ENCODE results near the gene LZTR1. TPM values are rescaled to one million over a fixed set of nuclear protein-coding genes. Genes with fewer than 3 reads are reported as not detected.

The LZTR1 gene
- total RNA-seq, 3 donors from 2014 or later: 37.6 to 59.0 (median 46.2) TPM

- no peak for TF ChIP-seq POLR2A (IDR thresholded peaks at IDR 0.05)
- no peak for TF ChIP-seq POLR2AphosphoS5 (IDR thresholded peaks at IDR 0.05)
- TF ChIP-seq, protein P1, sequence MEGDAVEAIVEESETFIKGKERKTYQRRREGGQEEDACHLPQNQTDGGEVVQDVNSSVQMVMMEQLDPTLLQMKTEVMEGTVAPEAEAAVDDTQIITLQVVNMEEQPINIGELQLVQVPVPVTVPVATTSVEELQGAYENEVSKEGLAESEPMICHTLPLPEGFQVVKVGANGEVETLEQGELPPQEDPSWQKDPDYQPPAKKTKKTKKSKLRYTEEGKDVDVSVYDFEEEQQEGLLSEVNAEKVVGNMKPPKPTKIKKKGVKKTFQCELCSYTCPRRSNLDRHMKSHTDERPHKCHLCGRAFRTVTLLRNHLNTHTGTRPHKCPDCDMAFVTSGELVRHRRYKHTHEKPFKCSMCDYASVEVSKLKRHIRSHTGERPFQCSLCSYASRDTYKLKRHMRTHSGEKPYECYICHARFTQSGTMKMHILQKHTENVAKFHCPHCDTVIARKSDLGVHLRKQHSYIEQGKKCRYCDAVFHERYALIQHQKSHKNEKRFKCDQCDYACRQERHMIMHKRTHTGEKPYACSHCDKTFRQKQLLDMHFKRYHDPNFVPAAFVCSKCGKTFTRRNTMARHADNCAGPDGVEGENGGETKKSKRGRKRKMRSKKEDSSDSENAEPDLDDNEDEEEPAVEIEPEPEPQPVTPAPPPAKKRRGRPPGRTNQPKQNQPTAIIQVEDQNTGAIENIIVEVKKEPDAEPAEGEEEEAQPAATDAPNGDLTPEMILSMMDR (IDR thresholded peaks at IDR 0.05): no peak
- Histone ChIP-seq H3K27ac (no peak overlapping the region), H3K4me1 (peaks cover 4 to 10% of the 10 kb centered on the region in 2 donors), H3K4me3 (no peak overlapping the region), H3K9me3 (no peaks in the 10 kb centered on the region), H3K27me3 (no peaks in the 10 kb centered on the region), H3K36me3 (no peaks in the 10 kb centered on the region)
- no peak for DNase-seq (ENCODE audit: low spot score in 2 of 2)
- intact Hi-C loops (cut with DNase I; ENCODE audit: low total_unique reads): no loop called here
Observed at GRCh38 chr22:20995329-20996030, 13.4 kb downstream of the LZTR1 start.

DNA sequence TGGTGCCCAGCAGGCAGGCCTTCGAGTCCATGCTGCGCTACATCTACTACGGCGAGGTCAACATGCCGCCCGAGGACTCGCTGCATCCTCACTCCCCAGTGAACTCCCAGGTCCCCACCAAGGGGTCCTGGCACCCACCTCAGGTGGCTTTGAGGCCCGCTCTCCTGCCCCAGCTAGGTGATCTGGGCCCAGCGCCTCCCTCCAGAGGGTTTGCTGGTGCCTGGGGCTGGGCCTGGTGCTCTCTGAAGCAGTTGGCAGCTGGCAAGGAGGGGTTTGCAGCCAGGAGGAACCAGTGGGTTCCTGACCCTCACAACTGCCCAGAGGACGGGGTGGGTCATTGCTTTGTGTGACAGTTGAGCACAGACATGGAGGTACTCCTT is 13.9 kb downstream of the LZTR1 start:
- TF ChIP-seq, protein P1 (IDR thresholded peaks at IDR 0.05): no peak
- TF ChIP-seq POLR2AphosphoS5 (IDR thresholded peaks at IDR 0.05): no peak
- no peak for TF ChIP-seq POLR2A (IDR thresholded peaks at IDR 0.05)
- Histone ChIP-seq H3K36me3 (no peaks in the 10 kb centered on the region), H3K27ac (no peak overlapping the region), H3K27me3 (no peaks in the 10 kb centered on the region), H3K4me3 (no peak overlapping the region), H3K4me1 (peaks cover 4 to 14% of the 10 kb centered on the region in 2 donors), H3K9me3 (no peaks in the 10 kb centered on the region)
- intact Hi-C loops (cut with DNase I; ENCODE audit: low total_unique reads): no loop called here
- DNase-seq (ENCODE audit: low spot score in 2 of 2): no peak

DNA sequence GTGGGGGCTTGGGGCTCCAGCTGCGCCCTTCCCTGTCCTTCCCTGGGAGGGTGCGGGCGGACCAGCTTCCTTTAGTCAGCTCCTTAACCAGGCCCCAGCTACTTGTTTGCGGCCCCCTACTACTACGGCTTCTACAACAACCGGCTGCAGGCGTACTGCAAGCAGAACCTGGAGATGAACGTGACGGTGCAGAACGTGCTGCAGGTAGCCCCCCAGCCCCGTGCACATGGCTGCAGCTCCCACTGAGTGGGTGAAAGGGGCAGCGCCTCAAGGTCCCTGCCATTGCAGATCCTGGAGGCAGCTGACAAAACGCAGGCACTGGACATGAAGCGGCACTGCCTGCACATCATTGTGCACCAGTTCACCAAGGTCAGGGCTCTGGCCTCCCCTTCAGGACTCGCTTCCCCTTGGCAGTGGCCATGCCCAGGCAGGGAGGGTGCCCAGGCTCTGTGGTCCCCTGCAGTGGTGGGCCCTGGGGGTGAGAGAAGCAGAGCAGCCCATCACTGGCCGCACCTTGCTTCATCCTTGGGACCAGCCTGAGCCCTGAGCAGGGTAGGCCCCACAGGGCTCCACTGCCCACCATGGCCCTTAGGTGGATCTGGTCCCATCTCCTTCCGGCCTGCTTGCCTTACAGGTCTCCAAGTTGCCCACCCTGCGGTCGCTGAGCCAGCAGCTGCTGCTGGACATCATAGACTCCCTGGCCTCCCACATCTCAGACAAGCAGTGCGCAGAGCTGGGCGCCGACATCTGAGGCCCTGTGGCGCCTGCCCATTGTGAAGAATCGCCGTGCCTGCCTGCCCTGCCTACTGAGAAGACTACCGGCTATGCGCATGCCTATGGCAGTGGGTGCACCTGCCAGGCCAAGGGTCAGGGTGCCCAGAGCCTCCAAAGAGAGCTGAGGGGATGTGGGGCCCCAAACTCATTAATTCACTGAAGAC is 14.8 kb downstream of the LZTR1 start:
- no peak for TF ChIP-seq POLR2AphosphoS5 (IDR thresholded peaks at IDR 0.05)
- TF ChIP-seq POLR2A (IDR thresholded peaks at IDR 0.05): no peak
- TF ChIP-seq, protein P1 (IDR thresholded peaks at IDR 0.05): no peak
- Histone ChIP-seq H3K4me3 (no peak overlapping the region), H3K4me1 (peaks cover 4 to 14% of the 10 kb centered on the region in 2 donors), H3K27me3 (no peaks in the 10 kb centered on the region), H3K36me3 (no peaks in the 10 kb centered on the region), H3K9me3 (no peaks in the 10 kb centered on the region), H3K27ac (peak overlapping the region in 1 of 2 donors; percentile 12)
- intact Hi-C loops (cut with DNase I; ENCODE audit: low total_unique reads): no loop called here
- DNase-seq (ENCODE audit: low spot score in 2 of 2): no peak

GRCh38 chr22:20997536-20998257 is 15.6 kb downstream of the LZTR1 start:
- no peaks in the 10 kb centered on the region for H3K36me3 ChIP-seq
- intact Hi-C loops (cut with DNase I; ENCODE audit: low total_unique reads): no loop called here
- no peaks in the 10 kb centered on the region for H3K9me3 ChIP-seq
- H3K27ac ChIP-seq: peak overlapping the region in 1 of 2 donors; percentile 12
- peaks cover 4 to 14% of the 10 kb centered on the region in 2 donors for H3K4me1 ChIP-seq
- TF ChIP-seq POLR2AphosphoS5 (IDR thresholded peaks at IDR 0.05): no peak
- TF ChIP-seq POLR2A (IDR thresholded peaks at IDR 0.05): no peak
- TF ChIP-seq, protein P1 (IDR thresholded peaks at IDR 0.05): no peak
- no peak for DNase-seq (ENCODE audit: low spot score in 2 of 2)
- no peaks in the 10 kb centered on the region for H3K27me3 ChIP-seq
- H3K4me3 ChIP-seq: no peak overlapping the region
